Nephron progenitor cell (in vitro differentiated cells): ENCODE measurements around the gene MAGEB1.

Source experiments
- DNase-seq: peaks from one replicate; pipeline ENCODE4 v3.0.0; 2021
- H3K27ac Mint-ChIP-seq: 2 replicates; pipeline ENCODE4 v1.8.0; 2021; ENCODE audit warnings: mild to moderate bottlenecking, moderate library complexity, mixed read lengths
- H3K27me3 Mint-ChIP-seq: 2 replicates; pipeline ENCODE4 v1.8.0; 2021; ENCODE audit warnings: mild to moderate bottlenecking, low read depth, mixed read lengths; ENCODE audit not compliant: poor library complexity
- H3K36me3 Mint-ChIP-seq: 2 replicates; pipeline ENCODE4 v1.8.0; 2021; ENCODE audit warnings: low read depth, mixed read lengths
- H3K4me1 Mint-ChIP-seq: 2 replicates; pipeline ENCODE4 v1.8.0; 2021; ENCODE audit warnings: mixed read lengths
- H3K4me3 Mint-ChIP-seq: 2 replicates; pipeline ENCODE4 v1.8.0; 2021; ENCODE audit warnings: mild to moderate bottlenecking, moderate library complexity, mixed read lengths
- H3K9me3 Mint-ChIP-seq: 2 replicates; pipeline ENCODE4 v1.8.0; 2021; ENCODE audit warnings: mild to moderate bottlenecking, moderate library complexity, mixed read lengths
- TF ChIP-seq, protein P1 (sequence below): fragments of 200-600 bp; sonication (generic); IDR thresholded peaks from 2 replicates; pipeline ENCODE4 v1.5.0; 2021; ENCODE audit warnings: antibody characterized with exemption

The MAGEB1 gene

DNA sequence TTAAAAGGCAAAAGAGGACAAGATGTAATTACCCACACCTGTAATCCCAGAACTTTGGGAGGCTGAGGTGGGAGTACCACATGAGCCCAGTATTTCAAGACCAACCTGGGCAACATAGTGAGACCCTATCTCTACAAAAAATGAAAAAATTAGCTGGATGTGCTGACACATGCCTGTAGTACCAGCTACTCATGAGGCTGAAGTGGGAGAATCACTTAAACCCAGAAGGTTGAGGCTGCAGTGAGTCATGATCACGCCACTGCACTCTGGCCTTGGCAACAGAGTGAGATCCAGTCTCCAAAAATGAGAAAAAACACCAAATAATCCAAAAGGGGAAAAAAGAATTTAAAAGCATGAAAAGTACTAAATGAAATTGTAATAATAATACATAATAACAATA, 31.4 kb downstream of the MAGEB1 start:
- DNase-seq = no peak
- TF ChIP-seq, protein P1, sequence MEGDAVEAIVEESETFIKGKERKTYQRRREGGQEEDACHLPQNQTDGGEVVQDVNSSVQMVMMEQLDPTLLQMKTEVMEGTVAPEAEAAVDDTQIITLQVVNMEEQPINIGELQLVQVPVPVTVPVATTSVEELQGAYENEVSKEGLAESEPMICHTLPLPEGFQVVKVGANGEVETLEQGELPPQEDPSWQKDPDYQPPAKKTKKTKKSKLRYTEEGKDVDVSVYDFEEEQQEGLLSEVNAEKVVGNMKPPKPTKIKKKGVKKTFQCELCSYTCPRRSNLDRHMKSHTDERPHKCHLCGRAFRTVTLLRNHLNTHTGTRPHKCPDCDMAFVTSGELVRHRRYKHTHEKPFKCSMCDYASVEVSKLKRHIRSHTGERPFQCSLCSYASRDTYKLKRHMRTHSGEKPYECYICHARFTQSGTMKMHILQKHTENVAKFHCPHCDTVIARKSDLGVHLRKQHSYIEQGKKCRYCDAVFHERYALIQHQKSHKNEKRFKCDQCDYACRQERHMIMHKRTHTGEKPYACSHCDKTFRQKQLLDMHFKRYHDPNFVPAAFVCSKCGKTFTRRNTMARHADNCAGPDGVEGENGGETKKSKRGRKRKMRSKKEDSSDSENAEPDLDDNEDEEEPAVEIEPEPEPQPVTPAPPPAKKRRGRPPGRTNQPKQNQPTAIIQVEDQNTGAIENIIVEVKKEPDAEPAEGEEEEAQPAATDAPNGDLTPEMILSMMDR = no peak
- H3K36me3 Mint-ChIP-seq = no peaks in the 10 kb centered on the region
- H3K9me3 Mint-ChIP-seq = no peaks in the 10 kb centered on the region
- H3K4me3 Mint-ChIP-seq = no peak overlapping the region
- H3K27me3 Mint-ChIP-seq = no peaks in the 10 kb centered on the region
- H3K27ac Mint-ChIP-seq = no peak overlapping the region
- no peaks in the 10 kb centered on the region for H3K4me1 Mint-ChIP-seq

DNA sequence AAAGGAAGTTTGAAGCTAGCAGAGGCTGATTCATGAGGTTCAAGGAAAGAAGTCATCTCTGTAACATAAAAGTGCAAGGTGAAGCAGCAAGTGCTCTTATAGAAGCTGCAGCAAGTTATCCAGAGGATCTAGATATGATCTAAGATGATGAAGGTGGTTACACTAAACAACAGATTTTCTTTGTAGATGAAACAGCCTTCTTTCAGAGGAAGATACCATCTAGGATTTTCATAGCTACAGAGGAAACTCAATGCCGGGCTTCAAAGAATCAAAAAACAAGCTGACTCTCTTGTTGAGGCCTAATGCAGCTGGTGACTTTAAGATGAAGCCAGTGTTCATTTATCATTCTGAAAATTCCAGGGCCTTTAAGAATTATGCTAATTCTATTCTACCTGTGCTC, 33.5 kb downstream of the MAGEB1 start:
- H3K36me3 Mint-ChIP-seq = no peaks in the 10 kb centered on the region
- no peaks in the 10 kb centered on the region for H3K4me1 Mint-ChIP-seq
- H3K9me3 Mint-ChIP-seq = no peaks in the 10 kb centered on the region
- DNase-seq = no peak
- H3K4me3 Mint-ChIP-seq = no peak overlapping the region
- H3K27me3 Mint-ChIP-seq = peaks cover 3% of the 10 kb centered on the region
- H3K27ac Mint-ChIP-seq = no peak overlapping the region
- TF ChIP-seq, protein P1 = no peak

GRCh38 chrX:30282527-30282926, 35.6 kb downstream of the MAGEB1 start:
- H3K27me3 Mint-ChIP-seq = peaks cover 4% of the 10 kb centered on the region
- no peak overlapping the region for H3K4me3 Mint-ChIP-seq
- no peak overlapping the region for H3K27ac Mint-ChIP-seq
- H3K9me3 Mint-ChIP-seq = no peaks in the 10 kb centered on the region
- no peaks in the 10 kb centered on the region for H3K36me3 Mint-ChIP-seq
- TF ChIP-seq, protein P1 = no peak
- DNase-seq = no peak
- H3K4me1 Mint-ChIP-seq = no peaks in the 10 kb centered on the region

DNA sequence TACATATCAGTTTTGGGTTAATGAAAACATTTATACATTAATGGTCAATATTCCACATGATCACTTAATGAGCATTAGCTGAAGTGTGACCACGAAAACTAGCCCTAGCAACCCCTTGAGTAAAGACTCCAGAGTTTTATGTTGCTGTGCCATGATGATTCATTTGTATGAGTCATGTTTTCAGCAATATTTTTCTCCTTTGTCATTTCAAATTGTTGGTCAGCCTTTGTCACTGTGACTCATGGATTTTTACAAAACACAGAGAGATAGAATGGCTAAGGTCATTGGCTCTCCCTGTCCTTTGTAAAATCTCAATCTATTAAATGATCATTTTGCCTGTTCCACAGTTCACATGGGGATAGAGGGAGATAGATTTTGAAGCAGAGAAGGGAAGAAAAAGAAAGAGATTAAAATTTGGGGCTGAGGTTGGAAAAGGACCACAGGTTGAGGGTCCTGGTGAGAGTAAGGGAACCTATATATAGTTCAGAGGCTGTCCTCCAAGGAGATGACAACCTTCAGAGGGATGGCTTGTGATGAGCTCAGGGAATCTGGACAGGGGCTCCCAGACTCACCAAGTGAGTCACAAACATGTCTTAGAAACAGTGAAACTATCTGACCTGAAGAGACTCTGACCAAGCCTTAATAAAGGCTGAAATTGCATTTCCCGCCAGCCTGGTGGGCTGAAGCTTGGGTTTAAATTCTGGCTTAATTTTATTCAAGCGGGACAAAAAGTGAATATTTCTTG, 36.7 kb downstream of the MAGEB1 start:
- H3K36me3 Mint-ChIP-seq = no peaks in the 10 kb centered on the region
- no peak for DNase-seq
- H3K4me1 Mint-ChIP-seq = no peaks in the 10 kb centered on the region
- H3K9me3 Mint-ChIP-seq = no peaks in the 10 kb centered on the region
- peaks cover 4% of the 10 kb centered on the region for H3K27me3 Mint-ChIP-seq
- TF ChIP-seq, protein P1 = no peak
- no peak overlapping the region for H3K27ac Mint-ChIP-seq
- no peak overlapping the region for H3K4me3 Mint-ChIP-seq

- no peaks in the 10 kb centered on the region for H3K36me3 Mint-ChIP-seq
- H3K27me3 Mint-ChIP-seq = no peaks in the 10 kb centered on the region
- TF ChIP-seq, protein P1 = no peak
- H3K9me3 Mint-ChIP-seq = peaks cover 16% of the 10 kb centered on the region
- H3K27ac Mint-ChIP-seq = no peak overlapping the region
- H3K4me1 Mint-ChIP-seq = peaks cover 29% of the 10 kb centered on the region
- DNase-seq = no peak
- no peak overlapping the region for H3K4me3 Mint-ChIP-seq
Measured at GRCh38 chrX:30296408-30297254, 49.7 kb downstream of the MAGEB1 start.
